Vagina (tissue), 2 donors: ENCODE data around the gene DPYSL5.

Source experiments
- CTCF ChIP-seq, 3 experiments: fragments of 450-650 bp in 2 of 3; fragments of 200-600 bp in 1 of 3; sonication (generic) in 1 of 3; IDR thresholded peaks; one replicate each; pipeline ENCODE4 v1.5.1; 2017 to 2019; ENCODE audit warnings: antibody characterized with exemption in 3 of 3, mild to moderate bottlenecking in 2 of 3, moderate library complexity in 2 of 3
- POLR2A ChIP-seq, 2 donors: fragments of 450-650 bp; IDR thresholded peaks; one replicate each; pipeline ENCODE4 v1.6.1; 2017; ENCODE audit warnings: antibody characterized with exemption in 2 of 2, mild to moderate bottlenecking in 2 of 2, moderate library complexity in 2 of 2

- TF ChIP-seq CTCF (IDR thresholded peaks at IDR 0.05) (no peak), POLR2A (IDR thresholded peaks at IDR 0.05) (no peak)
These were observed 57.6 kb downstream of the DPYSL5 start for GRCh38 chr2:26905341-26906198.
